Measurements from ENCODE around the gene SYNE2. TPM values are rescaled to one million over a fixed set of nuclear protein-coding genes. Genes with fewer than 3 reads are reported as not detected.
A peak's percentile ranks its signal among the peaks of the same experiment; 100 is the strongest.

Gene SYNE2
- total RNA-seq, 1 experiment from 2014 or later = 67.4 TPM

DNA sequence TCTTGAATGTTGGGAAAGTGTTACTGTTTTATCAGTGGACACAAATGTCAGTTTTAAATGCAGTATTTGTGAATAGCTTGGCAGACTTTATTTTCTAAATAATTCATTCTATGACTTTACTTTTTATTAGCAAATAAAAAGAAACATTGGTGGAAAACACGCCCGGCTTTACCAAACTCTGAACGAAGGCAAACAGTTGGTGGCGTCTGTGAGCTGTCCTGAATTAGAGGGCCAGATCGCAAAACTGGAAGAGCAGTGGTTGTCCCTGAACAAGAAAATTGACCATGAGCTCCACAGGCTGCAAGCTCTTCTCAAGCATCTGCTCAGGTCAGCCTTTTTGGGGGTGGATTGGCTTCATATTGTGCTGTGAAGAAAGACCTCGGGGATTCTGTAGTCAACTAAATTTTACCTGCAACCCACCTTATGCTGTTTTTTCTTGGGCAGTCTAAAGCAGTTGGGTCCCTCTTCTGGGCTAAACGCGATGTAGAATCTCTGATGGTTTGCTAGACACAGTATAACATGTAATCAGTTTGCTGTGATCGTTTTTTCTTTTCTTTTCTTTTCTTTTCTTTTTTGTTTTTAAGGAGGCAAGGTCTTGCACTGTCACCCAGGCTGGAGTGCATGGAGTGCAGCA is 285.0 kb downstream of the SYNE2 start:
- intact Hi-C loops (cut with micrococcal nuclease) = no loop called here
- Mint-ChIP-seq H3K9me3 (ENCODE audit: unreplicated experiment) (no peaks in the 10 kb centered on the region), H3K4me1 (ENCODE audit: insufficient read depth, unreplicated experiment) (no peaks in the 10 kb centered on the region), H3K36me3 (ENCODE audit: insufficient read depth, unreplicated experiment) (peaks cover 94% of the 10 kb centered on the region), H3K27me3 (ENCODE audit: insufficient read depth, unreplicated experiment) (no peaks in the 10 kb centered on the region), H3K27ac (ENCODE audit: low read depth, unreplicated experiment) (peak overlapping the region; percentile 14), H3K4me3 (ENCODE audit: unreplicated experiment) (no peak overlapping the region)
- BruUV-seq (replicated peaks) = no TSS peak
- ChIA-PET CTCF (interaction anchor here (0.6 to 1.7 kb wide), 5 partner anchors 14 to 403 kb away, joined by 3 to 6 read pairs (median 4); no protein-coding TSS in a partner anchor), POLR2A (interaction anchor here (0.5 to 1.8 kb wide), 3 partner anchors 15 to 77 kb away, joined by 3 to 5 read pairs (median 4); no protein-coding TSS in a partner anchor)
- TF ChIP-seq, protein P1, sequence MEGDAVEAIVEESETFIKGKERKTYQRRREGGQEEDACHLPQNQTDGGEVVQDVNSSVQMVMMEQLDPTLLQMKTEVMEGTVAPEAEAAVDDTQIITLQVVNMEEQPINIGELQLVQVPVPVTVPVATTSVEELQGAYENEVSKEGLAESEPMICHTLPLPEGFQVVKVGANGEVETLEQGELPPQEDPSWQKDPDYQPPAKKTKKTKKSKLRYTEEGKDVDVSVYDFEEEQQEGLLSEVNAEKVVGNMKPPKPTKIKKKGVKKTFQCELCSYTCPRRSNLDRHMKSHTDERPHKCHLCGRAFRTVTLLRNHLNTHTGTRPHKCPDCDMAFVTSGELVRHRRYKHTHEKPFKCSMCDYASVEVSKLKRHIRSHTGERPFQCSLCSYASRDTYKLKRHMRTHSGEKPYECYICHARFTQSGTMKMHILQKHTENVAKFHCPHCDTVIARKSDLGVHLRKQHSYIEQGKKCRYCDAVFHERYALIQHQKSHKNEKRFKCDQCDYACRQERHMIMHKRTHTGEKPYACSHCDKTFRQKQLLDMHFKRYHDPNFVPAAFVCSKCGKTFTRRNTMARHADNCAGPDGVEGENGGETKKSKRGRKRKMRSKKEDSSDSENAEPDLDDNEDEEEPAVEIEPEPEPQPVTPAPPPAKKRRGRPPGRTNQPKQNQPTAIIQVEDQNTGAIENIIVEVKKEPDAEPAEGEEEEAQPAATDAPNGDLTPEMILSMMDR (IDR thresholded peaks at IDR 0.05; ENCODE audit: unreplicated experiment) = no peak
- no peak for DNase-seq (ENCODE audit: unreplicated experiment)

DNA sequence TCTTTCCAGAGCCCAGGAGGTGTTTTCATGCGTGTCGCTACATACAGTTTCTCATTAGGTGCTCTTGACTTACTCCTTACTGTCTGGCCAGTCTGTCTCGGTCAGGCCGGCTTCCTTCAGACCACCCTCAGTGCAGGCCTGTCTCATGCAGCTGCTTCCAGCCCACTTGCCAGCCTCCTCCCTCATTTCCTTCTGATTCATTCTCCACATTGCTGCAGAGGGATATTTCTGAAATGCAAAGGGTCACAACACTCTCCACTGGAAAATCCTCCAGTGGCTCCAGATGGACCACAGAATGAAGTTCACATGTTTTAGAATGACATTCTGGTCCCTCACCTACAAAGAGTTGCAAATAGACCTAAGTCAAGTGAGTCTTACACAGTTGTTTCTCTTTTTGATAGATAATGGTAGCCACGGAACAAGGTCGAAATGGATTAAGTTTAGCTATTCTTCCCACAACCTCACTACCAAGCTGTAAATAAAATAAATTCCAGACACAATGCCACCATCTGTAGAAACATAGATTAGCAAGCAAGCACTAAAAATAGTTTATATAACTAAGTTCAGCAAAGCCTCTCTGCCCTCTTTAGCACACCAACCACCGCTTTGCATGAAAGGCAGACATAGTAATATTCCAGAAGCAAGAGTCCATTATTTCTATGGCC is 294.5 kb downstream of the SYNE2 start:
- no peak overlapping the region for H3K27ac Mint-ChIP-seq (ENCODE audit: low read depth, unreplicated experiment)
- peaks cover 100% of the 10 kb centered on the region for H3K36me3 Mint-ChIP-seq (ENCODE audit: insufficient read depth, unreplicated experiment)
- ChIA-PET CTCF (no interaction called here), POLR2A (interaction anchor here (1.0 to 2.3 kb wide), 2 partner anchors 15 to 33 kb away, joined by 3 to 7 read pairs; no protein-coding TSS in a partner anchor)
- H3K27me3 Mint-ChIP-seq (ENCODE audit: insufficient read depth, unreplicated experiment) = no peaks in the 10 kb centered on the region
- H3K4me1 Mint-ChIP-seq (ENCODE audit: insufficient read depth, unreplicated experiment) = no peaks in the 10 kb centered on the region
- intact Hi-C loops (cut with micrococcal nuclease) = no loop called here
- no peak for DNase-seq (ENCODE audit: unreplicated experiment)
- BruUV-seq (replicated peaks) = no TSS peak
- no peak overlapping the region for H3K4me3 Mint-ChIP-seq (ENCODE audit: unreplicated experiment)
- TF ChIP-seq, protein P1 (IDR thresholded peaks at IDR 0.05; ENCODE audit: unreplicated experiment) = no peak
- no peaks in the 10 kb centered on the region for H3K9me3 Mint-ChIP-seq (ENCODE audit: unreplicated experiment)

DNA sequence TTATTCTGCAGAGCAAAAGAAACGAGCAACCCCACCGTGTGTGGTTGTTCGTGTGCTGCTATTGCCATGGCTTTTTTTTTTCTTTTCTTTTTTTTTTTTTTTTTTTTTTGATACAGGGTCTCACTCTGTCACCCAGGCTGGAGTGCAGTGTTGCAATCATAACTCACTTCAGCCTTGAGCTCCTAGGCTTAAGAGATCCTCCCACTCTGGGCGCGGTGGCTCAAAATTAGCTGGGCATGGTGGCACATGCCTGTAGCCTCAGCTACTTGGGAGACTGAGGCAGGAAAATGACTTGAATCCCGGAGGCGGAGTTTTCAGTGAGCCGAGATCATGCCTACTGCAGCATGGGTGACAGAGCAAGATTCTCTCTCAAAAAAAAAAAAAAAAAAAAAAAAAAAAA is 297.1 kb downstream of the SYNE2 start:
- no peak for DNase-seq (ENCODE audit: unreplicated experiment)
- H3K36me3 Mint-ChIP-seq (ENCODE audit: insufficient read depth, unreplicated experiment) = peaks cover 99% of the 10 kb centered on the region
- no peak overlapping the region for H3K4me3 Mint-ChIP-seq (ENCODE audit: unreplicated experiment)
- no peaks in the 10 kb centered on the region for H3K9me3 Mint-ChIP-seq (ENCODE audit: unreplicated experiment)
- no peaks in the 10 kb centered on the region for H3K4me1 Mint-ChIP-seq (ENCODE audit: insufficient read depth, unreplicated experiment)
- H3K27me3 Mint-ChIP-seq (ENCODE audit: insufficient read depth, unreplicated experiment) = no peaks in the 10 kb centered on the region
- TF ChIP-seq, protein P1 (IDR thresholded peaks at IDR 0.05; ENCODE audit: unreplicated experiment) = no peak
- POLR2A ChIA-PET = interaction anchor here (1.0 kb wide), 2 partner anchors 9 to 64 kb away, joined by 3 read pairs; no protein-coding TSS in a partner anchor
- intact Hi-C loops (cut with micrococcal nuclease) = no loop called here
- no peak overlapping the region for H3K27ac Mint-ChIP-seq (ENCODE audit: low read depth, unreplicated experiment)
- no TSS peak for BruUV-seq (replicated peaks)
- CTCF ChIA-PET = no interaction called here

DNA sequence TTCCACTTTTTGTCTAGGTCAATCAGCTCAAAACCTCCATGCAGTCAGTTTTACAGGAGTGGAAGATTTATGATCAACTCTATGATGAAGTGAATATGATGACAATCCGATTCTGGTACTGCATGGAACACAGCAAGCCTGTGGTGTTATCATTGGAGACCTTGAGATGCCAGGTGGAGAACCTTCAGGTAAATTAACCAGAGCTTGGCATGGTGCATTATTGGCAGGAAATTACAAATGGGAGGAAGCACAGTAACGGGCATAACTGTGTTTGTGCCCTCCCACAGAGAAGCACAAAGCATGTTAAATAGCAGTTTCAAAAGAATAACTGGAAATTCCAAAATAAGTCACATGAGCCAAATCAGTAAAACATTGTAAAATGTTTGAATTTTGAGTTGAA is 305.8 kb downstream of the SYNE2 start:
- Mint-ChIP-seq H3K4me3 (ENCODE audit: unreplicated experiment) (no peak overlapping the region), H3K9me3 (ENCODE audit: unreplicated experiment) (no peaks in the 10 kb centered on the region), H3K27me3 (ENCODE audit: insufficient read depth, unreplicated experiment) (no peaks in the 10 kb centered on the region), H3K4me1 (ENCODE audit: insufficient read depth, unreplicated experiment) (peaks cover 5% of the 10 kb centered on the region), H3K27ac (ENCODE audit: low read depth, unreplicated experiment) (no peak overlapping the region), H3K36me3 (ENCODE audit: insufficient read depth, unreplicated experiment) (peaks cover 92% of the 10 kb centered on the region)
- TF ChIP-seq, protein P1 (IDR thresholded peaks at IDR 0.05; ENCODE audit: unreplicated experiment) = no peak
- POLR2A ChIA-PET = no interaction called here
- DNase-seq (ENCODE audit: unreplicated experiment) = no peak
- no TSS peak for BruUV-seq (replicated peaks)
- intact Hi-C loops (cut with micrococcal nuclease) = no loop called here
- CTCF ChIA-PET = no interaction called here

All from MCF 10A (cell line).